OCI-LY7 (cell line): ENCODE data around the gene TRIM59. TPM values are rescaled to one million over a fixed set of nuclear protein-coding genes. Genes with fewer than 3 reads are reported as not detected.

Experiments
- BruUV-seq: library from RNA; stranded (reverse); fragments of 400-500 nt; replicated peaks from 2 replicates; lab custom pipeline; 2021; lab: Mats Ljungman, UMichigan
- CTCF ChIA-PET: fragments of 300-600 bp; sonication (Branson Sonifier 250); formaldehyde crosslinking; loops from one replicate; lab custom pipeline; 2022; ENCODE audit warnings: antibody characterized with exemption; ENCODE audit not compliant: unreplicated experiment; lab: Charles Lee
- POLR2A ChIA-PET: fragments of 300-600 bp; sonication (Branson Sonifier 250); formaldehyde crosslinking; loops from one replicate; lab custom pipeline; 2022; ENCODE audit warnings: antibody characterized with exemption; lab: Charles Lee
- DNase-seq: peaks from one replicate; pipeline ENCODE4 v3.0.0-alpha.2; 2015; ENCODE audit warnings: low spot score
- H2AFZ ChIP-seq: fragments of 200-600 bp; sonication (generic), shearing (Covaris generic); 2 replicates; pipeline ENCODE4 v1.6.1; 2014; ENCODE audit warnings: mild to moderate bottlenecking, antibody characterized with exemption, low read length, moderate library complexity
- H3K27ac ChIP-seq: fragments of 200-600 bp; sonication (generic); 2 replicates; pipeline ENCODE4 v1.5.1; 2014; ENCODE audit warnings: mixed run types, low read depth, mild to moderate bottlenecking, moderate library complexity, low read length, inconsistent platforms; ENCODE audit not compliant: poor library complexity, severe bottlenecking
- H3K36me3 ChIP-seq: fragments of 200-600 bp; sonication (generic); 2 replicates; pipeline ENCODE4 v1.6.1; 2014; ENCODE audit warnings: mild to moderate bottlenecking, antibody characterized with exemption, low read length, moderate library complexity, mixed read lengths; ENCODE audit not compliant: insufficient read depth
- H3K4me1 ChIP-seq: fragments of 200-600 bp; sonication (generic); 2 replicates; pipeline ENCODE4 v1.5.1; 2014; ENCODE audit warnings: mild to moderate bottlenecking, low read length; ENCODE audit not compliant: insufficient read depth, poor library complexity, severe bottlenecking
- H3K4me2 ChIP-seq: fragments of 200-600 bp; sonication (generic); 2 replicates; pipeline ENCODE4 v1.6.1; 2014; ENCODE audit warnings: mild to moderate bottlenecking, low read length
- H3K4me3 ChIP-seq: fragments of 200-600 bp; sonication (generic); 2 replicates; pipeline ENCODE4 v1.5.1; 2014; ENCODE audit warnings: mild to moderate bottlenecking, low read depth, low read length; ENCODE audit not compliant: poor library complexity, severe bottlenecking
- H3K79me2 ChIP-seq: fragments of 200-600 bp; sonication (generic); 2 replicates; pipeline ENCODE4 v1.6.1; 2016; ENCODE audit warnings: low read depth, mild to moderate bottlenecking, low read length, moderate library complexity, mixed read lengths; ENCODE audit not compliant: insufficient read depth
- H3K9me2 ChIP-seq: fragments of 200-600 bp; sonication (generic); 2 replicates; pipeline ENCODE4 v1.6.1; 2016; ENCODE audit warnings: mild to moderate bottlenecking, low read length, mixed read lengths; ENCODE audit not compliant: insufficient read depth
- H3K9me3 ChIP-seq: fragments of 200-600 bp; sonication (generic); 2 replicates; pipeline ENCODE4 v1.6.1; 2014; ENCODE audit warnings: mild to moderate bottlenecking, mixed run types, low read length, mixed read lengths
- H4K20me1 ChIP-seq: fragments of 200-600 bp; sonication (generic); 2 replicates; pipeline ENCODE4 v1.6.1; 2014; ENCODE audit warnings: mild to moderate bottlenecking, antibody characterized with exemption, low read length, moderate library complexity, mixed read lengths; ENCODE audit not compliant: insufficient read depth
- EZH2phosphoT487 ChIP-seq: fragments of 200-600 bp; sonication (generic); IDR thresholded peaks from 2 replicates; pipeline ENCODE4 v1.6.1; 2018; ENCODE audit warnings: low read depth, borderline replicate concordance, mild to moderate bottlenecking, mixed run types, antibody characterized with exemption, low read length, moderate library complexity, mixed read lengths
- intact Hi-C: fragments of 100-400 bp; cut with micrococcal nuclease; formaldehyde crosslinking; loops from one replicate; pipeline ENCODE4 v1.10.0; 2022; ENCODE audit not compliant: unreplicated experiment
- total RNA-seq, 2 experiments: library from RNA; depleted of rRNA in 1 of 2; stranded (reverse); fragments of >200 nt in 1 of 2; shearing (Covaris generic) in 1 of 2; gene quantifications; 2 replicates each; pipeline ENCODE4 v1.2.3, GENCODE V29; 2014 to 2022
- TF ChIP-seq, protein P1 (sequence below): fragments of 200-600 bp; sonication (generic); conservative IDR thresholded peaks from 2 replicates; pipeline ENCODE4 v1.5.1; 2014; ENCODE audit warnings: mild to moderate bottlenecking, antibody characterized with exemption, low read length, moderate library complexity, mixed read lengths

Gene TRIM59
- total RNA-seq, 2 experiments from 2014 or later, result 28.7 to 46.9 TPM

DNA sequence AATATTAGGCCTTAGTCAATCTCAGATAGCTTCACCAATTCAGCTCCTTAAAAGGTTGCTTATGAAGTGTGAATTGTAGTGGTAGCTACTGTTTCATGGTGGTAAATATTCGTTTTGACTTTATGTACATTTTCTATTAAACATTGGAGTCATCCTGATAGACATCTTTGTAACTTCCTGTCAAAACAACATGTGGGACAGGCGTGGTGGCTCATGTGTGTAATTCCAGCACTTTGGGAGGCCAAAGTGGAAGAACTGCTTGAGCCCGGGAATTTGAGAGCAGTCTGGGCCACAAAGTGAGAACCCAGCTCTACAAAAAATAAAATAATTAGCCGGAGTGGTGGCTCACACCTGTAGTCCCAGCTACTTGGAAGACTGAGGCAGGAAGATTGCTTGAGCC lies 2.0 kb upstream of the TRIM59 start:
- Histone ChIP-seq H3K27ac (no peak overlapping the region), H3K9me3 (no peaks in the 10 kb centered on the region), H4K20me1 (no peaks in the 10 kb centered on the region), H3K4me1 (peaks cover 19% of the 10 kb centered on the region), H2AFZ (no peak overlapping the region; the same call in 1 of the 2 replicates), H3K4me3 (no peak overlapping the region), H3K36me3 (peaks cover 16% of the 10 kb centered on the region), H3K9me2 (no peaks in the 10 kb centered on the region), H3K4me2 (no peak overlapping the region), H3K79me2 (peaks cover 26% of the 10 kb centered on the region)
- no peak for TF ChIP-seq EZH2phosphoT487
- TF ChIP-seq, protein P1, sequence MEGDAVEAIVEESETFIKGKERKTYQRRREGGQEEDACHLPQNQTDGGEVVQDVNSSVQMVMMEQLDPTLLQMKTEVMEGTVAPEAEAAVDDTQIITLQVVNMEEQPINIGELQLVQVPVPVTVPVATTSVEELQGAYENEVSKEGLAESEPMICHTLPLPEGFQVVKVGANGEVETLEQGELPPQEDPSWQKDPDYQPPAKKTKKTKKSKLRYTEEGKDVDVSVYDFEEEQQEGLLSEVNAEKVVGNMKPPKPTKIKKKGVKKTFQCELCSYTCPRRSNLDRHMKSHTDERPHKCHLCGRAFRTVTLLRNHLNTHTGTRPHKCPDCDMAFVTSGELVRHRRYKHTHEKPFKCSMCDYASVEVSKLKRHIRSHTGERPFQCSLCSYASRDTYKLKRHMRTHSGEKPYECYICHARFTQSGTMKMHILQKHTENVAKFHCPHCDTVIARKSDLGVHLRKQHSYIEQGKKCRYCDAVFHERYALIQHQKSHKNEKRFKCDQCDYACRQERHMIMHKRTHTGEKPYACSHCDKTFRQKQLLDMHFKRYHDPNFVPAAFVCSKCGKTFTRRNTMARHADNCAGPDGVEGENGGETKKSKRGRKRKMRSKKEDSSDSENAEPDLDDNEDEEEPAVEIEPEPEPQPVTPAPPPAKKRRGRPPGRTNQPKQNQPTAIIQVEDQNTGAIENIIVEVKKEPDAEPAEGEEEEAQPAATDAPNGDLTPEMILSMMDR, result no peak
- ChIA-PET CTCF (no interaction called here), POLR2A (interaction anchor here (0.6 to 2.4 kb wide), 2 partner anchors 8 to 132 kb away, joined by 3 to 14 read pairs; no protein-coding TSS in a partner anchor)
- intact Hi-C loops, result no loop called here
- BruUV-seq, result no TSS peak
- no peak for DNase-seq

DNA sequence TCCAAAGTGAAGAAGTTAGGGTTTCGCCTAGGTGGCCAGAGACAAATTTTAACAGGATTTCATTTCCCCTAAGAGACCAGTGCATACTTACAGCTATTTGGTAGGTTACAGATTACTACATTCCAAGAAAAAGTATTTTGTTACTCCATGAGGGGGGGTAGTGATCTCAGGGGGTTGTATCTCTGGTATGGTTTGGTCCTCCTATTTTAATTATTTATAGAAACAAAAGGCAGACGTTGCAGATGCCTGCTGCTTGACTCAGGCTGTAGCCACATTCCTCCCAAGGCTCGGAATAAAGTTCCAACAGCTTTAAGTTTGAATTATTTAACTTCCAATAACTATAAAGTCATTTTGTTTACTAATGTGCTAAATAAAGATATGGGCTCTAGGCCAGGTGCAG lies 1.3 kb upstream of the TRIM59 start:
- TF ChIP-seq EZH2phosphoT487, result no peak
- TF ChIP-seq, protein P1, result no peak
- Histone ChIP-seq H3K9me2 (no peaks in the 10 kb centered on the region), H3K4me2 (0 out of 2 replicates have a peak overlapping the region, but pooled peaks have one; percentile 56), H3K4me3 (no peak overlapping the region), H4K20me1 (no peaks in the 10 kb centered on the region), H3K36me3 (peaks cover 24% of the 10 kb centered on the region), H3K4me1 (peaks cover 21% of the 10 kb centered on the region), H3K9me3 (0 out of 2 replicates have a peak, but pooled peaks cover 4% of the 10 kb centered on the region), H3K79me2 (peaks cover 34% of the 10 kb centered on the region), H2AFZ (no peak overlapping the region; the same call in 1 of the 2 replicates), H3K27ac (no peak overlapping the region)
- no peak for DNase-seq
- no TSS peak for BruUV-seq
- ChIA-PET CTCF (no interaction called here), POLR2A (interaction anchor here (0.6 to 2.4 kb wide), 7 partner anchors 8 to 684 kb away, joined by 3 to 14 read pairs (median 6); no protein-coding TSS in a partner anchor)
- intact Hi-C loops, result no loop called here
